ENCODE results near the gene UGCG. TPM values are rescaled to one million over a fixed set of nuclear protein-coding genes. Genes with fewer than 3 reads are reported as not detected.

UGCG gene
- total and polyA plus RNA-seq, 9 of the 15 experiments (the other 6 are each of a cell fraction or from before 2014, with no cell fraction given) = 20.0 to 40.3 (median 29.2) TPM

DNA sequence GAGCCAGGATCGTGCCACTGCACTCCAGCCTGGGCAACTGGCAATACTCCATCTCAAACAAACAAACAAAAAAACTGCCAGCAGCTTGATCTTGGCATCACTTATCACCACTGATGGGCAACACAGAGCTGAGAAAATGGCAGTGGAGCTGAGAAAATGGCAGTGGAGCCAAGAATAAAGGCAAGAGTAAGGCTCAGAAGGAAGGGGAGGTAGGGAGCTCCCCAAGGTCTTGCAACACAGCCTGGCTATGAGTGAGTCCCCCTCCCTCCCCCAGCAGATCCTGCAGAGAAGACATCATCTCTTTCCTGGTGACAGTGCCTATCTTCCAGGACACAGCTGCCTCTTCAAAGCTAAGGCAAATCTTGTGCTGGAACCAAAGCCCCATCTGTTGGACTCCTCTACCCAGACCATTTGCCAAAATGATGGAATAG, 70.3 kb downstream of the UGCG start (continued):
- TF ChIP-seq CTCF (IDR thresholded peaks at IDR 0.05 in 2 of 3, conservative IDR thresholded peaks at IDR 0.05 in 1 of 3; ENCODE audit: insufficient read depth in 2 of 3, low read depth in 1 of 3, low read length in 3 of 3) = 0 out of 6 replicates have a peak, but pooled peaks of 1 of the 3 experiments have one; percentile 3
- no peak for TF ChIP-seq DACH1 (IDR thresholded peaks at IDR 0.05; ENCODE audit: partially characterized antibody)
- TF ChIP-seq ZNF24 (IDR thresholded peaks at IDR 0.05) = no peak
- no peak for TF ChIP-seq ZNF184 (CRISPR knock-in tag; IDR thresholded peaks at IDR 0.05)
- no peak for TF ChIP-seq USF1 (CRISPR knock-in tag; IDR thresholded peaks at IDR 0.05)
- 0 out of 2 replicates have a peak, but pooled peaks have one; percentile 29 for TF ChIP-seq NFIC (IDR thresholded peaks at IDR 0.05)
- no peak for TF ChIP-seq HOXB6 (CRISPR knock-in tag; IDR thresholded peaks at IDR 0.05; ENCODE audit: borderline replicate concordance)
- TF ChIP-seq RBBP5 (IDR thresholded peaks at IDR 0.05; ENCODE audit: borderline replicate concordance, insufficient read depth, low read length, poor library complexity, severe bottlenecking) = no peak
- TF ChIP-seq PURB (CRISPR knock-in tag; IDR thresholded peaks at IDR 0.05; ENCODE audit: low read depth) = no peak
- TF ChIP-seq RAD21 (CRISPR knock-in tag; conservative IDR thresholded peaks at IDR 0.05 in 1 of 2, IDR thresholded peaks at IDR 0.05 in 1 of 2) = peak in 1 of 2 experiments; percentile 38; a peak in 2 of 4 replicates
- TF ChIP-seq HMG20A (CRISPR knock-in tag; conservative IDR thresholded peaks at IDR 0.05) = no peak
- peak; percentile 31; the same call in 1 of the 2 replicates for TF ChIP-seq PKNOX1 (IDR thresholded peaks at IDR 0.05)
- no peak for TF ChIP-seq ZNF134 (CRISPR knock-in tag; conservative IDR thresholded peaks at IDR 0.05)
- no peak for TF ChIP-seq U2AF2 (optimal IDR thresholded peaks at IDR 0.05; ENCODE audit: low read depth, low read length)
- no peak for TF ChIP-seq GTF2F1 (IDR thresholded peaks at IDR 0.05; ENCODE audit: low read depth, low read length)
- TF ChIP-seq FOSL1 (tag; conservative IDR thresholded peaks at IDR 0.05) = 0 out of 2 replicates have a peak, but pooled peaks have one; percentile 13
- no peak for TF ChIP-seq BCL6 (CRISPR knock-in tag; IDR thresholded peaks at IDR 0.05)
